A172 (cell line): ENCODE results near the gene ZNF516. TPM values are rescaled to one million over a fixed set of nuclear protein-coding genes. Genes with fewer than 3 reads are reported as not detected.

ENCODE experiments used
- DNase-seq: peaks from one replicate; pipeline ENCODE4 v3.0.0-alpha.2; 2015; ENCODE audit warnings: low spot score
- total RNA-seq: library from RNA; depleted of rRNA; stranded (reverse); fragments of >200 nt; shearing (Covaris generic); gene quantifications from 2 replicates; pipeline ENCODE4 v1.2.3, GENCODE V29; 2014

Gene ZNF516
- total RNA-seq, 1 experiment from 2014 or later = 4.8 TPM

DNA sequence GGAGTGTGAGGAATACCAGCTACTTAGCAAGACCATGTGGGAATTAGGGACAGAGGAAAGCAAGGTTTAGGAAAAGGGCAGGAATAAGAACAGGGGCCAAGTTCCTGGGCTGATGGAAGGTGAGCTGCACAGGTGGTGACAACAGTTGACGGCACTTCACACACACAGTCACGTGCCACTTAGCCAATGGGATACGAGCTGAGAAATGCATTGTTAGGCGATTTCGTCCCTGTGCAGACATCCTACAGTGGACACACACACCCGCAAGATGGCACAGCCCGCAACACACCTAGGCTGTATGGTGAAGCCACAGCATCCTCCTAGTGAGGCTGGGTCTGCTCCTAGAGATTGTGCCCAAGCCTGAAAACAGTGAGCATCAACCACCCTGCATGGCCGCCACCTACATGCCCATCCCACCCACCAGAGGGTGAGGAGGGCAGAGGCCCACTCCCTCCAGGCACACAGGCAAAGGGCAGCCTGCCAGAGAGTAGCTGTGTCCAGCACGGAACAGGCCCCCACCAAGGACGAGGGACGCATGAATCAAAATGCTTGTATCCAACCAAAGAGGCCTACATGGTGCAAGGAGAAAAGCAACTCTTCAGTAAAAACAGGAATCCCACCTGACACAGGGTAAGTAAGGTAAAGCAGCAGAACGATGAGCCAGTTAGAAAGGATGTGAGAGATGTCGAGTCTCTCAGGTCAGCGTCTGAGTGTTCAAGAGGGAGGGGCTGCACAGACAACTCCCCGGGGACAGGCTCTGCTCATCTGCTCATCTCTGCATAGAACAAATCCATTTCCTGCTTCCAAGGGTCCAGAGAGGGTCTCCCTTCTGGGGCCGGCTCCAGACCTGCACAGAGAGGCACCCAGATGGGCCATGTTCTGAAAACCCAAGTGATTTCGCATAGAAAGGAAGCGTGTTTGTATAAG lies 51.3 kb downstream of the ZNF516 start:
- no peak for DNase-seq

DNA sequence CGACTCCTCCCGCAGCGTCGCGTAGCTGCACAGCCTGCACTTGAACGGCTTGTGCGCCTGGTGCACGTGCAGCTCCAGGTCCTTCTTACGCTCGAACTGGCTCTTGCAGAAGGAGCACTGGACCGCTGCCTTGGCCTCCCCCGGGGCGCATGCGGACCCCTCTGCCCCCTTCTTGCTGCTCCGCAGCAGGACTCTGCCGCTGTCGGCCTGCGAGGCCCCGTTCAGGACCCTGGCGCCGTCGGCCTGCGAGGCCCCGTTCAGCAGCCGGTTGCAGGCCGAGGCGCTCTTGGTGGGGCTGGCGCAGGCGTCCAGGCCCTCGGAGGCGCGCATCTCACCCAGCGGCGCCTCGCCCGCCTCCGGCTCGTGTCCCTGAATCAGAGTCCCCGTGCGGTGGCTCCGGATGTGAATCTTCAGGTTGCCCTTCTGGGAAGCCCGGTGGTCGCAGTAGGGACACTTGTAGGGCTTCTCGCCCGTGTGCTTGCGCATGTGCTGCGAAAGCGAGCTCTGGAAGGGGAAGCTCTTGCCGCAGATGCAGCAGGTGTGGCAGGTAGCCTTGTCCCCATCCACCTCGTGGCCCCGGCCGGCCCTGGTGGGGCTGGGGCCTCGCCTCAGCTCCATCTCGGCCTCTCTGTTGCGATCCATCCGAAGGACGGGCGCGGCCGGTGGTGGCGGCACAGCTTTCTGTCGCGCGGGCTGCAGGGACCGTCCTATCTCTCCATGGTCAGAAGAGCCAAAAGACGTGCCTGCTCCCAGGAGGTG lies 52.5 kb downstream of the ZNF516 start:
- DNase-seq = no peak

DNA sequence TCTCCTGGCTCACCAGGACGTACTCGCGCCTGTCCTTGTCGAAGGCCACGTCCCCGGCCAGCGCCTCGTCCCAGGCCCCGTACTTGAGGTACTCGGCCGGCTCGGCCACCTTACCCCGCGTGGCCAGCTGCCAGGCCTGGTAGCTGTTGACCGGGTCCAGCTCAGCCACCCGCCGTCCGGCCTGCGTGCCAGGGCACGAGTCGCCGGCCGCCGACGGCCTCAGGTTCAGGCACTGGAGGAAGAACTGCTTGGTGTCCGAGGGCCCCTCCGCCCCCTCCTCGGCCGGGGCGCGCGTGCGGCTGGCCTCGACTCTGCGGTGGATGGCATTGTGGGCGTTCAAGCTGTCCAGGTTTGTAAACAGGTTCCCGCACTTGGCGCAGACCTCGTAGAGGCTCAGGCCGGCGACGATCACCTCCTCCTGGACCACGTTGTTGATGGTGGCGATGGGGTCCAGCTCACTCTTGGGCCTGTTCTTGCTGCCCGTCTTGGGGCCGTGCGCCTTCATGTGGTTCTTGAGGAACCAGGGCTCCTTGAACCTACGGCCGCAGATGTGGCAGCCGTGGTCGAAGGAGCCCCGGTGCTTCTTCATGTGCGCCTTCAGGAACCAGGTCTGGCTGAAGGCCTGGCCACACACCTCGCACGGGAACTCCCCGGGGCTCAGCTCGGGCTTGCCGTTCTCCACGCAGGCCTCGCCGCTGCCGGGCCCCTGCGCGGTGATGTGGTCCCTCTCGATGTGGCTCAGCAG lies 53.2 kb downstream of the ZNF516 start:
- no peak for DNase-seq

DNA sequence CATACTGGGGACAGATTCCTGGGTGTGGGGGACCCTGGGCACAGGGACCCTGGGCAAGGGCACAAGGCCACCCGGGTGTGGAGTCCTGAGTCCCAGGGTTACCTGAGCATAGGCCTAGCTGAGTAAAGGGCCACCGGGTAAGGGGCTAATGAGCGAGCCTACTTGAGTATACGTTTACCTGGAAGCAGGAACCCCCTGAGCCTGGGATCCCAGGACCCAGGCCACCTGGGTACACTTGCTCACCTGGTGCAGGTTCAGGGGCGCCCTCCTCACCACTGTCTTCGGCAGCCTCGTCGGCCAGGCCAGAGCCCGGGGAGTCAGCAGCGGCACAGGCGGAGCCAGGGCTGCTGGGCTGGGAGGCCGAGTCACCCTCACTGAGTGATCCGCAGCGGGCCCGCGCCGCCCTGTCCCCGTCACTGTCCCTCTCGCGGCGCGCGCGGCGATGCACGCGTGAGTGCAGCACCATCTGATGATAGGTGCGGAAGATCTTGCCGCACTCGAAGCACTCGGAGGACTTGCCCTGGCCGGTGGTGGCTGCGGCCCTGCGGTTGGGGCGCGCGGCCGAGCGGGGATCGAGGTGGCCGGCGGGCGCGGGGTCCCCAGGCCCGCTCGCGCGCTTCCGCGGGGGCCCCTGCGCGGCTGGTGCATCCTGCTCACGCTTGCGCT lies 53.9 kb downstream of the ZNF516 start:
- no peak for DNase-seq

DNA sequence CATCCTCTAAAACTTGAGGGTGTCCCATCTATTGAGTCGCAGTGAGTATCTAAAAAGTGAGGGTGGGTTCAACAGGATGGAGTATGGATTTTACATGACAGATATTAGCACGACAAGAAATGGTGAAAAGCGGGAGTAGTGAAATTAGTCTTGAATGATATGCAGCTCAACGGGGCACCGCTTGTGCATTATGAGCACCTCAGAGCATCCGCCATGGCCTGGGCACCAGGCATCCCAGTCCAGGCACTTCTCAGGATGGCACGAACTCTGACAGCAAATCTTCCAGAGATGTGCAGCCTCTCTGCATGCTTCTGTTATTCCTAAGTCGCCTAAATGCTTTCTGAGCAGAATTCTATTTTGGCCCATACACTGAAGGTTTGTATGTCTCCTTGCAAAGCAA lies 57.1 kb downstream of the ZNF516 start:
- DNase-seq = no peak

DNA sequence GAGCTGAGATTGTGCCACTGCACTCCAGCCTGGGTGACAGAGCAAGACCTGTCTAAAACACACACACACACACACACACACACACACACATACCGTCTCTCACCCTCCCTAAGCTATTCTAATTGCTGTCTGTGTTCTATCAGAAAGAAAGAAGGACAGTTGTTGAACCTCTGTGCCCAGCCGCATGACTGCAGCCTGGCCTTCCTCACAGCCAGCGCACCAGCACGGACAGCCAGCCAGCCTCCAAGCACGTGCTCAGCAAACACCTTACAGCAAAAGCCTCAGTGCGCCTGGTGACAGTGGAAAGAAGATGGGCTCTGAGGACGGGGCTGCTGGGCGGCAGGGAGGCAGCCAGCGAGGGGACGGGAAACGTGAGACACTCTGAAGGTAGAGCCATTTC lies 58.0 kb downstream of the ZNF516 start:
- no peak for DNase-seq

DNA sequence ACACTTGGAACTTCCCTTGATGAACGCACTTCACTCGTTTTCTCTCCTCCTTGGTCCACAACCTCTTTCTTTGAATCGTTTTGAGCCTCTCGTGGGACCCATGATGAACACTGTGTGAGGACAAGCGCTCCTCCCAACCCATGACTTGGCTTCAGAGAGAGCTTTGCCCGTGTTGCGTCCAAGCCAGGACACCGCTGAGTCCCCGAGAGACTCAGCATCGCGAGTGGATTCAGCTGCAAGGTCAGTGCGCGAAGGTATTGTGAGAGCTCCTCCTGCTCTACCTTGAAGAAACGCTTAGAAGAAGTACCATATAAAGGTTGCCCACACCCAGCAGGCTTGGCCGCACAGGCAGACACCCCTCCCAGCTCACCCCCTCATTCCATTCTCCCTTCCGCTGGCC lies 58.7 kb downstream of the ZNF516 start:
- no peak for DNase-seq

DNA sequence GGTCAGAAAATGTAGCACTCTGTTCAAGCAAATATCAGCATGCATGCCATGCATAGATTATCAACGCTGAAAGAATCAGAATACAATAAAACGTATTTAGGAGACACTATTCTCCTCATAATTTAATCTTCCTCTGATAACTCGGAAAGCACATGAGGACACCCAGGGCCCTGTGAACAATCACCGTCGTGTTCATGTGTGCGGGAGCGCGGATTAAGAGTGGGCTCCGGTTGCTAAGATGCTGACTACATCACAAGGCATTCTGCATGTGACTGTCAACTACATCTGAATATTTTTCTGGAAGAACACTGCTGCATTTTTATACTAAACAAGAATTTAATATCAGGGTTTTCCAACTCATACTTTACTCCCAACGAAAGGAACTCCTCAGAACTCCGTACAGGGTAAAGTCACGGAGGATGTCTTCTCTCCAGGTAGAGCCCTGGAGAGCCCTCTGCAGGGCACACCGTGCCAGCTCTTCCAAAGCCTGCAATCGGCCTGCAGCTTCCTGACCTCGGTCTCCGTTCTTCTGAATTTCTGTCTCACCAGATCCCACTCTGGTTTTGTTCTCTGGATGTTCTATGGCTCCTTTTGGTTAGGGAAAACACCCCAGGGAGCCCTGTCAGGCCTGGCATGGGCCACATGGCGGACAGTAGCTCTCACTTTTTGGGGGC lies 59.6 kb downstream of the ZNF516 start:
- DNase-seq = no peak

DNA sequence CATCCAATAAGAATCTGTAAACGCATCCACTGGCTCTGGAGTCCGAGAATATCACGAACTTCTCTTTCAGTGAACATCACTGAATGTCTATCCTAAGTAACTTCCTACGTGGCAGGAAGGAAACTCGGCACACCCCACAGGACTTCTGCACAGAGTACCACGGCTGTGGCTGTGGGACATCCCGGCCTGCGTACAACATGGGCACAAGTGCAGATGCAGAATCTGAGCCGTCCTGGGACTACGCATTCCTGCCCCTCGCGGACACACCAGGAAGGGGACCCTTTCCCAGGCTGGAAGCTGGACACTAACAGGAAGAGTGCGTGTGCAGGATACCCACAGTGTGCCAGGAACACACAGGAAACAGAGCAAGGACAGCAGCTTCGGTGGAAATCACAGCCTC lies 60.6 kb downstream of the ZNF516 start:
- no peak for DNase-seq

DNA sequence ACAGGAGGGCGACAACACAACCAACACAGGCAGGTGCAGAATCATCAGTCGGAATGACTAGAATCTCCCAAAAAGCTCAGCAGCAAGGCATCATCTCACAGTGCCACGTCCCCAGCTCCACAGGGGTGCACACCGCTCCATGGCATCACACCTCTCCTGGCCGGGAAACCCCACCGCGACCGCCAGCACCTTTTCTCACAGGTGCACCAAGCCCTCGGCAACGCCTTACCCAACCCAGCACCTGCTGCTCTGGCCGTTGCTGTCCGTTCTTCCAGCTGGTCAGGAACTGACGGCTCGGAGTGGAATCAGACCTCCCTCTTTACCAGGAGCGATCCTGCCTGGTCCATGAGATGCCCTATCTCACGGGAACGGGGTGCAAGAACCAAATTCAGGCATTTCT lies 61.3 kb downstream of the ZNF516 start:
- DNase-seq = no peak

DNA sequence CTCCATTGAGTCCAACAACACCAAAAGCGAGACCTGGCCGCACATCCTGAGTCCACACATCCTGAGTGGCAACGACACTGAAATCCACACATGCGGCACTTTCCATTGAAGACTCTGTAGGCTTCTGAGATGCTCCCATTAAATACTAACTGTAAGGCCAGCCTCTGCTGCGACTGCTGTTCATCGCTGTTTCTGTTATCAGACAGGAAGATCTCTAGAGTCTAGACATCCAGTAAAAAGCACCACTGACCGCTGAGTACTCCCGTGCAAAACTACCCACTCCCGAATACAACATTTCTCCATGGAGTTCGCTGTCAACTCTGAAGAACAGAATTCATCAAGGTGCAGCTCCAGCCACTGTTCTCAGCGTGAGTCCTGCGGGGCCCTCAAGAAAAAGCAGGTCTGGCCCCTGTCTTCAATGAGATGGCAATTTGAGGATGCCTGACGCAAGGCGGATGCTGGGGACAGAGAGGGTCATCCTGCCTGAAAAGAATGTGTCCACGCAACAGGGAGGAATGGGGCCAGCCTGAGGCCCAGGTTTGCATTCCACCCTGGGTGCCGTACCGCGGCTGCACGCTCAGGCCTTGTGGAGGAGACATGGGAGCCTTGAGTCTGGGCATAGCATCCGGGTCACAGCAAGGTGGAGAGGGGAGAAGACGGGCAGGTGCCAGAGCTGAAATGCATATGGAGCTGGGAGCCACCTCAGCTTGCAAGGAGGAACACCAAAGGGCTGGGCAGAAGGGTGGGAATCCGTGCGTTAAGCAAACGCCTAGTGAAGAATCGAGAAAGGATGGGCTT lies 61.9 kb downstream of the ZNF516 start:
- no peak for DNase-seq

DNA sequence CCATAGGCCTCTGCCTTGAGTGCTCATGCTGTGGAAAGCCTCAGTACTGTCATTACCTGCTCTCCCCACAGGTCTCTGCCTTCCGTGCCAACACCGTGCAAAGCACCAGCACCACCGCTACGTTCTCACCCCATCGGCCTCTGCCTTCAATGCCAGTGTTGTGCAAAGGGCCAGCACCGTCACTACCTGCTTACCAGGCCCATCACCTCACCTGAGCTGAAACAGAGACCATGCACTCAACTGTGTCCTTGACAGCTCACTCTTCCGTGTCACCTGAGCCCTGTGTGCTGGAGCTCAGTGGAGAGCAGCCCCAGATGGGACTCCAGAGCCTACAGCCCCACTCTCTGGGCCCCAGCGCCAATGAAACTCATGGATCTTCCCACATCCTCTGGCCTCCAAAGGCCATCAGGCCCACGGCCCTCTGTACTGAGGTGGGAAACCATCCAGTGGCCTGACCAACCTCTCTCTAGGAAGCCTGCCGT lies 62.7 kb downstream of the ZNF516 start:
- no peak for DNase-seq

DNA sequence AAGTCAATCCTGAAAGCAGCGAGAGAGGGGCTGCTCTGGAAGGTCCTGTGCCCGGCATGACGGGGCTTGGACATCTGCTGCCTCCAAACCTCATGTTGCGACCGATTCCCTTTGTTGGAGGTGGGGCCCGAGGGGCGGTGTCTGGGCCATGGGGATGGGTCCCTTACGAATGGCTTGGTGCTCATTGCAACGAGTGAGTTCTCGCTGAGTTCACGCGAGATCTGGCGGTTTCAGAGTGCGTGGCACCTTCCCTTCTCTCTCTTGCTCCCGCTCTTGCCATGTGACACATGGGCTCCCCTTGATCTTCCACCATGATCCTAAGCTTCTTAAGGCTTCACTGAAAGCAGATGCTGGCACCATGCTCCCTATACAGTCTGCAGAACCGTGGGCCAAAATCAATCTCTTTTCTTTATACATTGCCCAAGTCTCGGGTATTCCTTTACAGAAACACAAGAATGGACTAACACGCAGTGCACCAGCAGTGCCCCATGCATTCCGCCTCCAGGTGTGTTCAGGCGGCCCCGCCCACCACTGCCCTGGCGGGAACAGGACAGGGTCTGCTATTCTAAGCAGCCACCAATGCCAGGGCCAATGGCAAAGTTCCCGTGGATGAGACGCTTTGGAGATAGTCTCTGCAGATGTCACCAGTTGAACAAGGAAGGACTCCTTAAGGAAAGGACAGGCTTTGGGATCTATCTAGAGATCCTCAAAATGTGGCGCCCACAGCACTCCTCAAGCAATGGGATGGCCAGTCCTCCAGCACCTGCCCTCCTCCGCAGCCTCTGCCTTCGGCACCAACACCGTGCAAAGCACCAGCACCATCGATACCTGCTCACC lies 63.4 kb downstream of the ZNF516 start:
- no peak for DNase-seq

DNA sequence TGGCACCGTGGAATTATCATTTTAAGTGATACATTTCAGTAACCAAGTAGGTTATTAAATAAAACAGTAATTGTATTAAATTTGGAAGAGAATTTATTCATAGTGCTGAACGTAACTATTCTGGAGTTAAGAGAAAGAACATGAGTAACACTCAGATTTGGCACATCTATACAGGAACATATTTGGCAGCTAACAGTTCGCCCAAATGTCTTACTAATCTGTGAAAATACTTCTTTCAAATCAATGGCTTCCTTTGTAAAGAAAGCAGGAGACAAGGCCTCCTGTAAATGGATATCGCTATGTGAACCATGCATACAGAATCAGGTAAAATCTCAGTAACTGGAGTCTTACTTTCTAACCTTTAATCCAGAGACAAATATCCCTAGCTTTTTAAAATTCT lies 64.4 kb downstream of the ZNF516 start:
- no peak for DNase-seq

DNA sequence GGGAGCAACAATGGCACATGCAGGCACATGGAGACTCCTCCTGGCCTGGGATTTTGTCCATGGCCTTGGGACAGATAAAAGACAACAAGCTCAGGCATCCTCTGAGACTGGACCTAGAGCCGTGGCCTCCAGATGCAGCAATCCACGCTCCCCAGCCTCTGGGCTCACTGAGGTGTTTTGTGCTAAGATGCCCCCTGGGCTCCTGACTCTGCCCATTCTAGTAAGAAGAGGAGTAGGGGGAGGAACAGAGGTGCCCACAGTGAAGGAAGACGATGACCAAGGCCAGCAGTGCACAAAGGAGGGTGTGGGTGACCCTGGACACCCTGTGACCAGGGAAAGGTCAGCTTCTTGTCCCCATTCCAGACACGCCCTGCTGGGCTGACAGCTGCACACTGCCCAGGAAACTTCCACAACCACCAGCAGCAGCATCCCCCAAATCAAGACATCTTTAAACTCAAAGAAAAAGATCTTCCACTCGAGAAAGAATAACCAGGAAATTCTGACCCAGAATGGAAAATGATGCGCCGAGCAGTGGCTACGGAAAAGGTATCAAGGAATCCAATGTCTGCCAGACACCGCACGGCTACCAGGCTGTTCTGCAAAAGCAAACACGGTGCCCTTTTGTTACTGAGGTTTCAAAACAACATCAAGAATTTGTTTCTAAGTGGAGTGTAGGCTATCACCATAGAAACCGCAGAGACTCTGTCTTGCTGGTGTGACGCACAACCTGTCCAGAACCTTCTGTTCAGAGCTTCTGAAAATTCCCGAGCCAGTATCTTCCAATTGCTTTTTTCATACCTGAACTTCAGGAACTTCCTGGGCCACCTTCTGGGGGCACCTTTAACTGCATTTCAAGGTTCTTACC lies 65.5 kb downstream of the ZNF516 start:
- DNase-seq = no peak

DNA sequence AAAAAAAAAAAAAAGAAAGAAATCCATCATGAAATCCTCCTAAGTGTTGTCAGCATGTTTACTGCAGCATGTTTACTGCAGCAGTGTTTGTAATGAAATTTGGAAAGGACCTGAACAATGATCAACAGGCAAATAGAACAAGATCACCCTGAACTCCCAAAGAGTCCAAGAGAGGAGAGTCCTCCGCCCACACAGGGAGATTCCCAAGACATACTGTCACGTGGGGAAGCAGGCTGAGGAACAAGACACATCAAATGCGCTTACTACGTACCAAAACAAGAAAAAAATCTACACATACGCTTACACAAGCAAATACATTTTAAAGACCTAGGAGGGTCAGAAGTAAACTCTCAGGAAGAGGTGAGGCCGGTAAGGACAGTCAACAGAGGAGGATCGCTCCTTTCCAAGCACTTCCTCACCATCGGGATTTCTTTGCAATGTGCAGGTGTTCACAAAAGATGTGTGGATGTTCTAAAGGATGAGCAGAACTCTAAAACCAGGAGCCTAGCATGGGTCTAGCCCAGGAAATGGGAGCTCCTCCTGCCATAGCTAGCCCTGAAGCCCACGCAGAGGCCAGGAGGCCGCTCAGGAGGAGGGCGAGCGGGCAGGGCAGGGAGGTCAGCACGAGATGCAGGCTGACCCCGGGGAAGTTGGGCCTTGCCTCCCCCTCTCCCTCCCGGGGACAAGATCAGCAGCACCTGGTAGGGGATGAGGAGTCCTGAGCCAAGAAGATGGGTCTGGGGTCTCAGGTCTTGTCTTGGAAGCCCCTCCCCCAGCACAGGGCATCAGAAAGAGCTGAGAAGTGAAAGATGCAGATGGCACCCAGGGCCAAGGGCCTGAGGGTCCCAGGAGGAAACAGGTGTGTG lies 66.4 kb downstream of the ZNF516 start:
- no peak for DNase-seq

DNA sequence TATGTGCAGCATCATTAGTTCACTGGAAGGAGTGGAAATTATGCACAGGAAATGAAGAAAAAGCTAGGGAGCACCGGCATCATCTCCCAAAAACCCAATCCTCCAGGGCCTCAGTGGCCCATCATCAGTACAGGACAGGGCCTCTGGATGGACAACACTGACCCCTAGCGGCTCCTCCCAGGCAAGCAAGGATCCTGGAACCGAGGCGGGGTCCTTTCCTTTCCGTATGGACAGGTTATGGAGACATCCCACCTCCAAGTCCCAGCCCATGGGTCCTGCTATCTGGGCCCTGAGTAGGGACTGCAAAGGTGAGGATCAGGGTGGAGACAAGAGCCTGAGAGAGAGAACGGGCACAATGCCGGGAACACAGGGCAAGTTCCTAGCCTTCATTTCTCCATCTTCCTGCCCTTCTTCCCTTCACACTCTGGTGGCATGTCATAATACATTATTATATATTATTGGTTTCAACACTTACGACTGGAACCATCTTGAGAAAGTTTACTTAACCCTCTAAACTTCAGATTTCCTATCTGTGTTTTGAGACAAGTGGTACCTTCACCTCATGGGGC lies 68.2 kb downstream of the ZNF516 start:
- DNase-seq = no peak
